ENCODE results near the gene ENTPD3.
"Not testable (repeated sequence)": the region's sequence is repeated elsewhere in the genome, so short reads cannot be mapped to it uniquely, and the experiment has no call there.

The ENTPD3 gene

GRCh38 chr3:40407611-40408010 is 20.6 kb downstream of the ENTPD3 start:
- DNase-seq: no peak

GRCh38 chr3:40414270-40414669 is 27.3 kb downstream of the ENTPD3 start:
- DNase-seq: no peak

DNA sequence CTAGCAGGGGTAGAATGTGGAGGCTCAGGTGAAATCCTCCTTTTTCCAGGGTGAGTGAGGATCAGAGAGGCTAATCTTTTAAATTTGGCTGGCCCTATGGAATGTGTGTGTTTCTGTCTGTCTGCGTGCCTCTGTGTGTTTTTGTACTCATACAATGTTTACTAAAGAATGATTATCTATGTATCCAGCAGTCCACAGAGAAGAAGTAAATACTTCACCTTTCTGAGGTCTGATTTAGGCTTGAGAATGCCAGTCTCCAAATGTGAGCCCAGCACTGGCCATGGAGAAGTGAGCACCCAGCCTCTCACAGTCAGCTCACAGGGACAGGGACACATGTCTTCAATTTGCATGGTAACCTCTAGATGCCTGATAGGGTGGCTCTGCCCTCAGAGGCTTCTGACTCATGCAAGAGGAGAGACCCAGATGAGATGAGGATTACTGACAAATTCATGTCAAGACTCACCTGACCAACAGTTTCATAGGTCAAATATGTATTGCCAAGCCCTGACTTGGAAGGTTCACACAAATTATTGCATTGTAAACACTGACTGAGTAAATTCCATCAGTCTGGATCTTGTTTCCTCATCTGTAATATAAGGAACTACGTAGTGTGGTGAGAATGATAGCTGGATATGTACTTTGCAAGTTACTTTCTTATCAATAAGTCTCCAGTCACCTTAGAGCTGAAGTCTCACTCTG is 31.0 kb downstream of the ENTPD3 start:
- no peak for DNase-seq

- DNase-seq: no peak
Observed at GRCh38 chr3:40422861-40423260, 35.9 kb downstream of the ENTPD3 start.

DNA sequence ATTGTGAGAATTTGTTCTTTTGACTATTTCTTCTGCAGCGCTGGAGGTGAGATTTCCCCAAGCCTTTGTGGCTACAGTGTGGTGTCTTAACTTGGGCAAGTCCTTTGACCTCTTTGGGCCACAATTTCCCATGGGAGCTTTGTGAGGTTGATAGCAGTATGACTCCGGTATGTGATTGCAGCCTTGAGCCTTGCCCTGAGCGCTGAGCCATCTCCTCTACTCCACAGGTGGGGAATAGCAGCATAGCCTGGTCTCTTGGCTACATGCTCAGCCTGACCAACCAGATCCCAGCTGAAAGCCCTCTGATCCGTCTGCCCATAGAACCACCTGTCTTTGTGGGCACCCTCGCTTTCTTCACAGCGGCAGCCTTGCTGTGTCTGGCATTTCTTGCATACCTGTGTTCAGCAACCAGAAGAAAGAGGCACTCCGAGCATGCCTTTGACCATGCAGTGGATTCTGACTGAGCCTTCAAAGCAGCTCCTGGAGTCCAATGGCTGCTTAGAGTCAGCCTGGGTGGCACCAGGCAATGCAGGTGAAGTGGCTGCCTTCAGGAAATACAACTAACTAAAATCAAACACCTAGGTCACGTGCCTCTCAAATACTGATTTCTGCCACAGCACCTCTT is 40.2 kb downstream of the ENTPD3 start:
- no peak for DNase-seq

- no peak for DNase-seq
Observed at GRCh38 chr3:40432793-40433192, 45.8 kb downstream of the ENTPD3 start.

DNA sequence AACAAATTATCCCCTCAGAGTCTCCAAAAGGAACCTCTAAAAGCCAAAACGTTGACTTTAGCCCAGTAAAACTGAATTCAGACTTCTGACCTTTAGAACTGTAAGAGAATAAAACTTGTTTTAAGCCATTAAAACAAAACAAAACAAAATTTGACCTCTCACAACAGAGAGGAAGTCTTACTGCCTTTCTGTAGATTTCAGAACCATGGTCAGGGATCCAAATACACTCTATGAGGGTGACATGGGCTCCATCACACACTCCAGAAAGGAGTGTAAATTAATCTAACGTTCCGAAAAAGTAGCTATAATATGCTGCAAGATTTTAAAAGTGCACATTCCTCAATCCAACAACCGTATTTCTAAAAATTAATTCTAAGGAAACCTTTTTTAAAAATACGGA is 50.9 kb downstream of the ENTPD3 start:
- DNase-seq: no peak

- DNase-seq: no peak
Observed at GRCh38 chr3:40445062-40445461, 58.1 kb downstream of the ENTPD3 start.

- DNase-seq: no peak
Observed at GRCh38 chr3:40445880-40446279, 58.9 kb downstream of the ENTPD3 start.

- DNase-seq: no peak
Observed at GRCh38 chr3:40450438-40450837, 63.5 kb downstream of the ENTPD3 start.

- no peak for DNase-seq
Observed at GRCh38 chr3:40451551-40451950, 64.6 kb downstream of the ENTPD3 start.

DNA sequence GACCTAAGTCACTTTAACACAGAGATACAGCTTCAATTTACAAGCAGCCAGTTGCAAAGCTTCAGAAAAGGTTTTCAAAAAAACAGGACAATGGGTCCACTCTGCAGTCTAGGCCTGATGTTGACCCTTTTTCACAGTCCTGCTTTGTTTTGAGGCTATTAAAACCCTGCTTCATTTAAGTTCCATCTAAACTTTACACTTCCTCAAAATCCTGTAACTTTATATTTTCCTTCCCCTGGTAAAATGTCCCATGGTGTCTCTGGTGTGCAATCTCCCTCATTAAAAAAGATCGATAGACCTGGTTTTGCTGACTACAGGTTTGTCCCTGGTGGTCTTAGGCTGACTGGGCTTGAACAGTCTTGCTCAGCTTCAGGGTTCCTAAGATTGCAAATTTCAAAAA is 65.1 kb downstream of the ENTPD3 start:
- DNase-seq: no peak

DNA sequence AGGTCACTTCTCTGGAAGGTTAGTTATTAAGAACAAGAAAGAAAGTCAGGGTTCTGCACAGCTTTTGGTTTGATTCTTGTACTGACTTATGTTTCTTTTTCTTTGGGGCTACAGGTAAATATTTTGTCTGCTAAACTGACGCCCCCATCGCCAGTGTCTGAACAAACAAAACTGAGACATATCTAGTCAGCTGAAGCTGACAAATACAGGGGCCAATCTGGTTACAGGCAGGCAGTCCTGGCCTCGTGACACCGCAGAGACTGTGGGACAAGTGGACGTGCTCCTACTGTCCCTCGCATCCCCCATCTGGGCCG is 65.5 kb downstream of the ENTPD3 start:
- DNase-seq: no peak

- peak; percentile 98 for DNase-seq
Observed at GRCh38 chr3:40452876-40453730, 66.1 kb downstream of the ENTPD3 start.

DNA sequence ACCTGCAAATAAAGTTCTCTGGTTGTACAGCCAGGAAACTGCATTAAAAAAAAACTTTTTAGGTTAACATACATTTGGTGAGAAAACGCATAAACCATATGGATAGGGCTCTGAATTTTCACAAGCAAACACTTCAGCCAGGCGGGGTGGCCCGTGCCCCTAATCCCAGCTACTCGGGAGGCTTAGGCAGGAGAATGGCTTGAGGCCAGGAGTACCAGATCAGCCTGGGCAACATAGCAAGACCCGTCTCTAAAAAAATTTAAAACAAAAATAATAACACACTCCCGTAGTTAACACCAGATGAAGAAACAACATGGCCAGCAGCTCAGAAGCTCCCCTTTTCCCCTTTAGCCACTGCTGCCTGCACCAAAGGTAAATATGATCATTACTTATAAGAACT is 66.9 kb downstream of the ENTPD3 start:
- no peak for DNase-seq

DNA sequence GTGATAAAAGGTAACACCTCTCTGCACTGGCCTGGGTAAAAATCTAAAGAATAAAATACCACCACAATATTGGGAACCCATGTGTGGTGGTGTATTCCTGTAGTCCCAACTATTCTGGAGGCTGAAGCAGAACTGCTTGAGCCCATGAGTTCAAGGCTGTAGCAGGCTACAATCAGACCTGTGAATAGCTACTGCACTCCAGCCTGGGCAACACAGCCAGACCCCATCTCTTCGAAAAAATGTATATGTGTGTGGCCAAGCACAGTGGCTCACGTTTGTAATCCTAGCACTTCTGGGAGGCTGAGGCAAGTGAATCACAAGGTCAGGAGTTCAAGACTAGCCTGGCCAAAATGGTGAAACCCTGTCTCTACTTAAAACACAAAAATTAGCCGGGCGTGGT is 68.3 kb downstream of the ENTPD3 start:
- DNase-seq: no peak

DNA sequence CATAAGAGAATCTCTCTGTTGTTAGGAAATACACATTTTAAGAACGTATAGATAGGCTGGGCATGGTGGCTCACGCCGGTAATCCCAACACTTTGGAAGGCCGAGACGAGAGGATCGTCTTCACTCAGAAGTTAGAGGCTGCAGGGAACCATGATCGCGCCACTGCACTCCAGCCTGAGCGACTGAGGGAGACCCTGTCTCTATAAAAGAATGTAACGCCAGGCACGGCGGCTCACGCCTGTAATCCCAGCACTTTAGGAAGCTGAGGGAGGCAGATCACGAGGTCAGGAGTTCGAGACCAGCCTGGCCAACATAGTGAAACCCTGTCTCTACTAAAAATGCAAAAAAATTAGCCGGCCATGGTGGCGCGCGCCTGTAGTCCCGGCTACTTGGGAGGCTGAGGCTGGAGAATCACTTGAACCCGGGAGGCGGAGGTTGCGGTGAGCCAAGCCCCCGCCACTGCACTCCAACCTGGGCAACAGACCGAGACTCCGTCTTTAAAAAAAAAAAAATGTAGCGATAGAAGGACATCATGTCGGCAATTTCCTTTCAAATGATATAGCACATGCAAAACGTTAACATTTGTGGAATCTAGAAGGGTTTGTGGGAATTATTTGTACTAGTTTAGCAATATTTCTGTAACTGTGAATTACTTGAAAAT is 69.4 kb downstream of the ENTPD3 start:
- no peak for DNase-seq

- peak; percentile 92 for DNase-seq
Observed at GRCh38 chr3:40456940-40457823, 70.2 kb downstream of the ENTPD3 start, which contains the start of gene RPL14. RPL14 (plus strand) TSS chr3:40457339; CDS start chr3:40457472, 133 bp downstream.

DNA sequence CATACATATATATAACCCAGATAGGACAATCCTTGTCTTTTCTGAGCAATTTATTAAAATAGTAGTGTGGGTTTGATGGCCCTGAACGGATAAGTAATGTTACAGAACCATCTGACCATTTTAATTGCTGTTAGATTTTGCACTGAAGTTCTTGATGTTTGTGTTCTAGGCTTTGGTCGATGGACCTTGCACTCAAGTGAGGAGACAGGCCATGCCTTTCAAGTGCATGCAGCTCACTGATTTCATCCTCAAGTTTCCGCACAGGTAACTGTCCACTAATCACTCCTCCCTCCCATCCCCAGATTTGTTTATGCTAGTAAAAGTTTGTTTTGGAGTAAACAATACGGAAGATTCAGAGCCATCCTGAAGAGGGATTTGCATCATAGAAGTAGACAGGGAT is 71.5 kb downstream of the ENTPD3 start:
- DNase-seq: no peak

- not testable (repeated sequence) for DNase-seq
Observed at GRCh38 chr3:40460481-40460880, 73.5 kb downstream of the ENTPD3 start.

DNA sequence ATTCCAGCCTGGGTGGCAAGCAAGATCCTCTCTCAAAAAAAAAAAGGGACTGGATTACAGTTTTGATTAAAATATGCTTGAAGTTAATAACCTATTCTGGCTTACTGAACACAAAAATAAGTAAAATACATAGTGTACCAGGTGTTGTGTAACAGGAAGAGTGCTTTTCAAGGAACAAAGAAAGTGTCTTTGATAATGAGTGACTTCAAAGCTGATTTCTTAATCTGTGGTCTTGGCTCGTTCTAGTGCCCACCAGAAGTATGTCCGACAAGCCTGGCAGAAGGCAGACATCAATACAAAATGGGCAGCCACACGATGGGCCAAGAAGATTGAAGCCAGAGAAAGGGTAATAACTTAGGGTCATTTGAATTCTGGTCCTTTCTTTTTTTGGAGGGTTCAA is 74.2 kb downstream of the ENTPD3 start:
- no peak for DNase-seq

GRCh38 chr3:40462838-40463237 is 75.9 kb downstream of the ENTPD3 start:
- DNase-seq: not testable (repeated sequence)

Measured in NCI-H1048 (cell line).